GM23338 (cell line): ENCODE results near the gene RMI2. TPM values are rescaled to one million over a fixed set of nuclear protein-coding genes. Genes with fewer than 3 reads are reported as not detected.

ENCODE experiments used
- ATAC-seq: fragments of 200-7000 bp; cut with Tn5 transposase; 3 replicates; pipeline ENCODE4 v1.9.1; 2020
- DNase-seq: peaks from one replicate; pipeline ENCODE4 v3.0.0-alpha.2; 2015; ENCODE audit warnings: low spot score
- H2AFZ ChIP-seq: fragments of 200-600 bp; sonication (generic); 2 replicates; pipeline ENCODE4 v1.8.0; 2016; ENCODE audit warnings: antibody characterized with exemption, mild to moderate bottlenecking, moderate library complexity
- H3F3A ChIP-seq: fragments of 200-600 bp; sonication (generic); replicated peaks from 2 replicates; pipeline ENCODE4 v1.8.0; 2017; ENCODE audit warnings: antibody characterized with exemption, mixed run types, low read depth
- H3K27ac ChIP-seq: fragments of 200-600 bp; sonication (generic); 2 replicates; pipeline ENCODE4 v1.6.1; 2016; ENCODE audit warnings: low read depth
- H3K27me3 ChIP-seq: fragments of 200-600 bp; sonication (generic); 2 replicates; pipeline ENCODE4 v1.8.0; 2016; ENCODE audit warnings: mild to moderate bottlenecking, mixed run types, moderate library complexity; ENCODE audit not compliant: insufficient read depth
- H3K36me3 ChIP-seq: fragments of 200-600 bp; sonication (generic); 2 replicates; pipeline ENCODE4 v1.8.0; 2016; ENCODE audit warnings: mild to moderate bottlenecking; ENCODE audit not compliant: insufficient read depth
- H3K4me1 ChIP-seq: fragments of 200-600 bp; sonication (generic); 2 replicates; pipeline ENCODE4 v1.8.0; 2016; ENCODE audit warnings: mild to moderate bottlenecking, moderate library complexity; ENCODE audit not compliant: insufficient read depth
- H3K4me2 ChIP-seq: fragments of 200-600 bp; sonication (generic); 2 replicates; pipeline ENCODE4 v1.7.1; 2017; ENCODE audit warnings: mixed run types
- H3K4me3 ChIP-seq: fragments of 200-600 bp; sonication (generic); 2 replicates; pipeline ENCODE4 v1.6.1; 2016; ENCODE audit warnings: mixed run types
- H3K79me2 ChIP-seq: fragments of 200-600 bp; sonication (generic); replicated peaks from 2 replicates; pipeline ENCODE4 v1.8.0; 2017; ENCODE audit warnings: mild to moderate bottlenecking; ENCODE audit not compliant: insufficient read depth
- H3K9me2 ChIP-seq: fragments of 200-600 bp; sonication (generic); 2 replicates; pipeline ENCODE4 v1.8.0; 2017; ENCODE audit not compliant: insufficient read depth
- H4K20me1 ChIP-seq: fragments of 200-600 bp; sonication (generic); replicated peaks from 2 replicates; pipeline ENCODE4 v1.8.0; 2017; ENCODE audit warnings: mild to moderate bottlenecking; ENCODE audit not compliant: insufficient read depth
- H3K27ac Mint-ChIP-seq: 2 replicates; pipeline ENCODE4 v1.8.0; 2020; ENCODE audit warnings: inconsistent platforms, mild to moderate bottlenecking, moderate library complexity, mixed read lengths
- H3K27me3 Mint-ChIP-seq: 3 replicates; pipeline ENCODE4 v1.8.0; 2022; ENCODE audit warnings: low read depth, mild to moderate bottlenecking, moderate library complexity, mixed read lengths, inconsistent platforms; ENCODE audit not compliant: insufficient read depth, poor library complexity
- H3K36me3 Mint-ChIP-seq: 3 replicates; pipeline ENCODE4 v1.8.0; 2021; ENCODE audit warnings: low read depth, mild to moderate bottlenecking, inconsistent platforms, moderate library complexity, mixed read lengths
- H3K4me1 Mint-ChIP-seq: 3 replicates; pipeline ENCODE4 v1.8.0; 2020; ENCODE audit warnings: mild to moderate bottlenecking, inconsistent platforms, mixed read lengths
- H3K4me3 Mint-ChIP-seq: 3 replicates; pipeline ENCODE4 v1.8.0; 2021; ENCODE audit warnings: moderate library complexity, mild to moderate bottlenecking, inconsistent platforms, mixed read lengths
- H3K9me3 Mint-ChIP-seq: 3 replicates; pipeline ENCODE4 v1.8.0; 2020; ENCODE audit warnings: moderate library complexity, mild to moderate bottlenecking, inconsistent platforms, mixed read lengths
- CREB1 ChIP-seq: fragments of 250-450 bp; sonication (Bioruptor Pico); IDR thresholded peaks from 2 replicates; pipeline ENCODE4 v1.5.0; 2020; ENCODE audit warnings: low read depth, mild to moderate bottlenecking, moderate library complexity
- ETS1 ChIP-seq: IDR thresholded peaks from 2 replicates; pipeline ENCODE4 v1.6.1; 2016; ENCODE audit warnings: antibody characterized with exemption
- EZH2 ChIP-seq: fragments of 200-600 bp; sonication (generic); IDR thresholded peaks from one replicate; pipeline ENCODE4 v1.8.0; 2017; ENCODE audit warnings: antibody characterized with exemption, mild to moderate bottlenecking, low read depth; ENCODE audit not compliant: unreplicated experiment
- EZH2phosphoT487 ChIP-seq: fragments of 200-600 bp; sonication (generic); IDR thresholded peaks from one replicate; pipeline ENCODE4 v1.8.1; 2018; ENCODE audit warnings: antibody characterized with exemption; ENCODE audit not compliant: unreplicated experiment
- NANOG ChIP-seq: IDR thresholded peaks from 2 replicates; pipeline ENCODE4 v1.6.1; 2016; ENCODE audit warnings: antibody characterized with exemption, borderline replicate concordance
- POLR2AphosphoS5 ChIP-seq: IDR thresholded peaks from 2 replicates; pipeline ENCODE4 v1.6.1; 2016; ENCODE audit warnings: antibody characterized with exemption, low read depth
- ZNF114 ChIP-seq: fragments of 250-450 bp; sonication (Bioruptor Pico); IDR thresholded peaks from 2 replicates; pipeline ENCODE4 v1.5.0; 2020; ENCODE audit warnings: mild to moderate bottlenecking, moderate library complexity
- ZNF331 ChIP-seq: fragments of 250-450 bp; sonication (Bioruptor Pico); IDR thresholded peaks from 2 replicates; pipeline ENCODE4 v1.5.0; 2020; ENCODE audit warnings: low read depth, mild to moderate bottlenecking, moderate library complexity
- polyA plus RNA-seq: library from polyadenylated mRNA; unstranded; fragments of >200 nt; fragmentation: Nextera tagmentation; extraction: Ambion mirVana; gene quantifications from 2 replicates; pipeline ENCODE4 v1.2.1, GENCODE V29; 2016
- total RNA-seq: library from RNA; depleted of rRNA; stranded (reverse); fragments of >200 nt; shearing (Covaris generic); gene quantifications from 2 replicates; pipeline ENCODE4 v1.2.3, GENCODE V29; 2014
- TF ChIP-seq, protein P1 (sequence below): IDR thresholded peaks from one replicate; pipeline ENCODE4 v1.6.1; 2018; ENCODE audit warnings: antibody characterized with exemption; ENCODE audit not compliant: unreplicated experiment

RMI2 gene
- total and polyA plus RNA-seq, 2 experiments from 2014 or later = 98.2 to 108 TPM

DNA sequence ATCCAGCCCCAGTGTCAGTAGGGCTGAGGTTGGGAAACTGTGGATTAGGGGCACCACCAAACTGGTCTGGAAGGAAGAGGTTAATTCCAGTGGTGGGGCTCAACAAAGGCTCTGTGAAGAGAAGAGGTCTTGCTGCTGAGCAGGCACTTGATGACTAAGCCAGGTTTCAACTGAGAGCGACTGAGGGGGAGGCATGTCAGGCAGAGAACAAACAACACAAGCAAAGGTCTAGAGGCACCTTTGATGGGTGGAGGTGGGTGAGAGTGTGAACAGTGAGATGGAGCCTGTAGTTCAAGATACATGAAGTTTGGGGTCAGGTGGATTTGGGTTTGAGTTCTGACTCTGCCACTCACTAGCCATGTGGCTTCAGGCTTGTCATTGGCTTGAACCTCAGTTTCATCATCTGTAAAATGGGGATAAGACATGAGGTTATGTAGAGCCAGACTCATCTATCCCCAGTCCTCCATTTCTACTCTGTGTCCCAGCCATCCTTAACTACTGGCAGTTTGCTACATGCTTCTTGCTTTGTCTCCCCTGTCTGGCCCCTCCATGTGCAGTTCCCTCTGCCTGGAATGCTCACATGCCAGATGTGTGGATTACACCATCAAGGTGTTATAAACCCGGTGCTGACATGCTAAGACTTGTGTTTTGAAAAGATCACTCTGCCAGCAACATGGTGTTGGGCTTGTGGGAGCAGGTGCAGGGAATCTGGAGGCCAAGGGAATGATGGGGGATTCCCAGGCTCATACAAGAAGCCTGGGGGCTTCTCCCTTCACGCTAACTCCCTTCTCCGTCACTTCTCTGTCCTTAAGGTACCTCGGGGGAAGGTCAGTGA, 3.0 kb upstream of the RMI2 start:
- no peaks in the 10 kb centered on the region for H3K36me3 ChIP-seq
- Mint-ChIP-seq H3K4me1 (peaks cover 26% of the 10 kb centered on the region), H3K27ac (0 out of 2 replicates have a peak overlapping the region, but pooled peaks have one; percentile 24), H3K4me3 (no peak overlapping the region), H3K9me3 (peaks cover 3% of the 10 kb centered on the region; the same call in 2 of the 3 replicates), H3K27me3 (peaks cover 13% of the 10 kb centered on the region), H3K36me3 (peaks cover 17% of the 10 kb centered on the region)
- TF ChIP-seq ZNF331 (CRISPR knock-in tag) = no peak
- TF ChIP-seq ZNF114 (CRISPR knock-in tag) = no peak
- TF ChIP-seq ETS1 = no peak
- no peak for TF ChIP-seq NANOG
- no peak for TF ChIP-seq EZH2
- TF ChIP-seq CREB1 (CRISPR knock-in tag) = no peak
- DNase-seq = no peak
- no peaks in the 10 kb centered on the region for H3K9me2 ChIP-seq
- no peaks in the 10 kb centered on the region for H3F3A ChIP-seq
- H3K4me1 ChIP-seq = peaks cover 31% of the 10 kb centered on the region
- no peaks in the 10 kb centered on the region for H3K27me3 ChIP-seq
- H3K4me2 ChIP-seq = no peak overlapping the region
- no peak overlapping the region for H3K4me3 ChIP-seq
- ATAC-seq = no peak
- H2AFZ ChIP-seq = no peak overlapping the region
- no peaks in the 10 kb centered on the region; the same call in 1 of the 2 replicates for H4K20me1 ChIP-seq
- H3K79me2 ChIP-seq = peaks cover 25% of the 10 kb centered on the region
- H3K27ac ChIP-seq = no peak overlapping the region

DNA sequence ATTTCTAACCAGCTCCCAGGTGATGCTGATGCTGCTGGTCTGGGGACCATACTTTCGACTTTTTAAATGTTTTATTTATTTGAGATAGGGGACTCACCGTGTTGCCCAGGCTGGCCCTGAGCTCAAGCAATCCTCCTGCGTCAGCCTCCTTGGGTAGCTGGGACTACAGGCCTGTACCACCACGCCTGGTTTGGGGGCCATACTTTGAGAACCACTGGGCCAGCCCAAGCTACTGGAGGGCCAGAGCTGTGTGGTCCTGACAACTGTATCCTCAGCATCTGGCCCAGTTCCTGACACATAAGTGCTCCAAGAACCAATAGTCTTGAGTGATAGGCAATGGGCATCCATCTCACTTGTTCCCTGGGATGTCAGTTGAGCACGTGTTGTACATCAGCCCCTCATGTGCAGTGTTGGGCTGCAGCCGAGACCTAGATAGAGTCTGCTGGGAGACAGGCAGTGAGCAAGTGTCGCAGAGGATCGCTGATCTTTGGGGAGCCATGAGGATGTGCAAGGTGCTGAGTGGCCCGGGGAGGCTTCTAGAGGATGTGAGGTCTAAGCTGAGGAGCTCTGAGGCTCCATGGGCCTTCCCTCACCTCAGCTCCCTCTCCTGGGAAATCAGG, 1.6 kb downstream of the RMI2 start:
- TF ChIP-seq, protein P1, sequence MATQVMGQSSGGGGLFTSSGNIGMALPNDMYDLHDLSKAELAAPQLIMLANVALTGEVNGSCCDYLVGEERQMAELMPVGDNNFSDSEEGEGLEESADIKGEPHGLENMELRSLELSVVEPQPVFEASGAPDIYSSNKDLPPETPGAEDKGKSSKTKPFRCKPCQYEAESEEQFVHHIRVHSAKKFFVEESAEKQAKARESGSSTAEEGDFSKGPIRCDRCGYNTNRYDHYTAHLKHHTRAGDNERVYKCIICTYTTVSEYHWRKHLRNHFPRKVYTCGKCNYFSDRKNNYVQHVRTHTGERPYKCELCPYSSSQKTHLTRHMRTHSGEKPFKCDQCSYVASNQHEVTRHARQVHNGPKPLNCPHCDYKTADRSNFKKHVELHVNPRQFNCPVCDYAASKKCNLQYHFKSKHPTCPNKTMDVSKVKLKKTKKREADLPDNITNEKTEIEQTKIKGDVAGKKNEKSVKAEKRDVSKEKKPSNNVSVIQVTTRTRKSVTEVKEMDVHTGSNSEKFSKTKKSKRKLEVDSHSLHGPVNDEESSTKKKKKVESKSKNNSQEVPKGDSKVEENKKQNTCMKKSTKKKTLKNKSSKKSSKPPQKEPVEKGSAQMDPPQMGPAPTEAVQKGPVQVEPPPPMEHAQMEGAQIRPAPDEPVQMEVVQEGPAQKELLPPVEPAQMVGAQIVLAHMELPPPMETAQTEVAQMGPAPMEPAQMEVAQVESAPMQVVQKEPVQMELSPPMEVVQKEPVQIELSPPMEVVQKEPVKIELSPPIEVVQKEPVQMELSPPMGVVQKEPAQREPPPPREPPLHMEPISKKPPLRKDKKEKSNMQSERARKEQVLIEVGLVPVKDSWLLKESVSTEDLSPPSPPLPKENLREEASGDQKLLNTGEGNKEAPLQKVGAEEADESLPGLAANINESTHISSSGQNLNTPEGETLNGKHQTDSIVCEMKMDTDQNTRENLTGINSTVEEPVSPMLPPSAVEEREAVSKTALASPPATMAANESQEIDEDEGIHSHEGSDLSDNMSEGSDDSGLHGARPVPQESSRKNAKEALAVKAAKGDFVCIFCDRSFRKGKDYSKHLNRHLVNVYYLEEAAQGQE = no peak
- TF ChIP-seq EZH2phosphoT487 (no peak), CREB1 (CRISPR knock-in tag) (no peak), POLR2AphosphoS5 (peak; percentile 10; the same call in 1 of the 2 replicates)
- peaks cover 48% of the 10 kb centered on the region for H3K4me1 Mint-ChIP-seq
- H3F3A ChIP-seq = 0 out of 2 replicates have a peak, but pooled peaks cover under 1% of the 10 kb centered on the region
- DNase-seq = no peak
- peak overlapping the region; percentile 45; the same call in 1 of the 2 replicates for H3K4me3 ChIP-seq
- peaks cover 11% of the 10 kb centered on the region; the same call in 1 of the 2 replicates for H3K36me3 ChIP-seq
- H3K36me3 Mint-ChIP-seq = peaks cover 25% of the 10 kb centered on the region
- H3K9me2 ChIP-seq = no peaks in the 10 kb centered on the region
- H3K4me1 ChIP-seq = peaks cover 43% of the 10 kb centered on the region
- H3K4me2 ChIP-seq = peak overlapping the region; percentile 92
- no peak overlapping the region for H2AFZ ChIP-seq
- no peak overlapping the region for H3K27ac Mint-ChIP-seq
- H3K27me3 Mint-ChIP-seq = peaks cover 13% of the 10 kb centered on the region
- peaks cover 69% of the 10 kb centered on the region for H3K79me2 ChIP-seq
- ATAC-seq = no peak
- H4K20me1 ChIP-seq = peaks cover 6% of the 10 kb centered on the region; the same call in 1 of the 2 replicates
- H3K4me3 Mint-ChIP-seq = peak overlapping the region; percentile 94
- 0 out of 3 replicates have a peak, but pooled peaks cover 3% of the 10 kb centered on the region for H3K9me3 Mint-ChIP-seq
- peak overlapping the region; percentile 45; the same call in 1 of the 2 replicates for H3K27ac ChIP-seq
- no peaks in the 10 kb centered on the region for H3K27me3 ChIP-seq
